ENCODE data around the gene BOLA3.

Gene BOLA3

GRCh38 chr2:74099271-74099670 lies 48.4 kb downstream of the BOLA3 start:
- Mint-ChIP-seq H3K4me3 (no peak overlapping the region), H3K4me1 (no peaks in the 10 kb centered on the region), H3K36me3 (ENCODE audit: low read depth) (peaks cover 69% of the 10 kb centered on the region), H3K27ac (no peak overlapping the region), H3K27me3 (ENCODE audit: low read depth) (no peaks in the 10 kb centered on the region), H3K9me3 (no peaks in the 10 kb centered on the region)
- no peak for TF ChIP-seq CTCF (IDR thresholded peaks at IDR 0.05; ENCODE audit: unreplicated experiment in 3 of 3)

- TF ChIP-seq CTCF (IDR thresholded peaks at IDR 0.05; ENCODE audit: unreplicated experiment in 3 of 3): no peak
- peaks cover 63% of the 10 kb centered on the region for H3K36me3 Mint-ChIP-seq (ENCODE audit: low read depth)
- no peaks in the 10 kb centered on the region for H3K27me3 Mint-ChIP-seq (ENCODE audit: low read depth)
- H3K4me1 Mint-ChIP-seq: no peaks in the 10 kb centered on the region
- H3K27ac Mint-ChIP-seq: no peak overlapping the region
- H3K9me3 Mint-ChIP-seq: no peaks in the 10 kb centered on the region
- no peak overlapping the region for H3K4me3 Mint-ChIP-seq
Observed at GRCh38 chr2:74097574-74097973, 50.1 kb downstream of the BOLA3 start.

GRCh38 chr2:74096052-74096451 lies 51.7 kb downstream of the BOLA3 start:
- peaks cover 61% of the 10 kb centered on the region for H3K36me3 Mint-ChIP-seq (ENCODE audit: low read depth)
- TF ChIP-seq CTCF (IDR thresholded peaks at IDR 0.05; ENCODE audit: unreplicated experiment in 3 of 3): no peak
- H3K4me1 Mint-ChIP-seq: no peaks in the 10 kb centered on the region
- no peaks in the 10 kb centered on the region for H3K27me3 Mint-ChIP-seq (ENCODE audit: low read depth)
- no peak overlapping the region for H3K4me3 Mint-ChIP-seq
- H3K9me3 Mint-ChIP-seq: no peaks in the 10 kb centered on the region
- H3K27ac Mint-ChIP-seq: no peak overlapping the region

- Mint-ChIP-seq H3K27ac (no peak overlapping the region), H3K9me3 (no peaks in the 10 kb centered on the region), H3K4me3 (no peak overlapping the region), H3K36me3 (ENCODE audit: low read depth) (peaks cover 61% of the 10 kb centered on the region), H3K27me3 (ENCODE audit: low read depth) (no peaks in the 10 kb centered on the region), H3K4me1 (no peaks in the 10 kb centered on the region)
- TF ChIP-seq CTCF (IDR thresholded peaks at IDR 0.05; ENCODE audit: unreplicated experiment in 3 of 3): no peak
Observed at GRCh38 chr2:74095632-74096031, 52.1 kb downstream of the BOLA3 start.

- H3K27ac Mint-ChIP-seq: no peak overlapping the region
- peaks cover 61% of the 10 kb centered on the region for H3K36me3 Mint-ChIP-seq (ENCODE audit: low read depth)
- TF ChIP-seq CTCF (IDR thresholded peaks at IDR 0.05; ENCODE audit: unreplicated experiment in 3 of 3): no peak
- no peaks in the 10 kb centered on the region for H3K9me3 Mint-ChIP-seq
- H3K4me3 Mint-ChIP-seq: no peak overlapping the region
- H3K4me1 Mint-ChIP-seq: no peaks in the 10 kb centered on the region
- H3K27me3 Mint-ChIP-seq (ENCODE audit: low read depth): no peaks in the 10 kb centered on the region
Observed at GRCh38 chr2:74094291-74094690, 53.4 kb downstream of the BOLA3 start.

- H3K27ac Mint-ChIP-seq: no peak overlapping the region
- H3K4me1 Mint-ChIP-seq: no peaks in the 10 kb centered on the region
- no peak overlapping the region for H3K4me3 Mint-ChIP-seq
Observed at GRCh38 chr2:74093840-74094239, 53.9 kb downstream of the BOLA3 start.

More at GRCh38 chr2:74093840-74094239, 53.9 kb downstream of the BOLA3 start:
- no peaks in the 10 kb centered on the region for H3K27me3 Mint-ChIP-seq (ENCODE audit: low read depth)
- H3K9me3 Mint-ChIP-seq: no peaks in the 10 kb centered on the region
- TF ChIP-seq CTCF (IDR thresholded peaks at IDR 0.05; ENCODE audit: unreplicated experiment in 3 of 3): no peak
- peaks cover 61% of the 10 kb centered on the region for H3K36me3 Mint-ChIP-seq (ENCODE audit: low read depth)

Measured in nephron (organoid).